Measurements from ENCODE around the gene PPM1N.

DNA sequence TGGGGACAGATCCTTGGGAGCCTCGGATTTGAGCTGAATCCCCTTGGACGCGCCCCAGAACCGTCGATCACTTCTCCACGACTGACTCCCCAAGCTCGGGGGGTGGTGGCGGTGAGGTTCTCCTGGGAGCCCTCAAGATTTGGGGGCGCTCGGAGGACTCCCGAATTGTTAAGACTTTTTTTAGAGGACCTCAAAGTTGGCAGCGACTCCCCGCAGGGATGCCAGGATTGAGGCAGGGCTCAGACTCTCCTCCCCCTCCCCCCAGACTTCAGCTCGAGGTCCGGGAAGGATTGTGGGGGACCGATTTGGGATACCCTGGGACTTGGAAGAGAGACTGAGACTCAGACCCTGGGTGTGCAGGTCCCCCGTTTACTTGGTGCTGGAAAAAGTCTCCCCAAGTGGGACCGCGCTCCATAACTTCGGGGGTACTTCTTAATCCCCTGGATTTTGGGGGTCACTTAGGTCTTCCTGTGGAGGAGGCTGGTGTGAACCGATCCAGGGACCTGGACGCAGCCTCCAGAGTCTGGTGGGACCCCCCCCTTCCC lies 9.7 kb downstream of the PPM1N start:
- TF ChIP-seq, protein P1, sequence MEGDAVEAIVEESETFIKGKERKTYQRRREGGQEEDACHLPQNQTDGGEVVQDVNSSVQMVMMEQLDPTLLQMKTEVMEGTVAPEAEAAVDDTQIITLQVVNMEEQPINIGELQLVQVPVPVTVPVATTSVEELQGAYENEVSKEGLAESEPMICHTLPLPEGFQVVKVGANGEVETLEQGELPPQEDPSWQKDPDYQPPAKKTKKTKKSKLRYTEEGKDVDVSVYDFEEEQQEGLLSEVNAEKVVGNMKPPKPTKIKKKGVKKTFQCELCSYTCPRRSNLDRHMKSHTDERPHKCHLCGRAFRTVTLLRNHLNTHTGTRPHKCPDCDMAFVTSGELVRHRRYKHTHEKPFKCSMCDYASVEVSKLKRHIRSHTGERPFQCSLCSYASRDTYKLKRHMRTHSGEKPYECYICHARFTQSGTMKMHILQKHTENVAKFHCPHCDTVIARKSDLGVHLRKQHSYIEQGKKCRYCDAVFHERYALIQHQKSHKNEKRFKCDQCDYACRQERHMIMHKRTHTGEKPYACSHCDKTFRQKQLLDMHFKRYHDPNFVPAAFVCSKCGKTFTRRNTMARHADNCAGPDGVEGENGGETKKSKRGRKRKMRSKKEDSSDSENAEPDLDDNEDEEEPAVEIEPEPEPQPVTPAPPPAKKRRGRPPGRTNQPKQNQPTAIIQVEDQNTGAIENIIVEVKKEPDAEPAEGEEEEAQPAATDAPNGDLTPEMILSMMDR (conservative IDR thresholded peaks at IDR 0.05 in 1 of 2, IDR thresholded peaks at IDR 0.05 in 1 of 2; ENCODE audit: extremely low read depth in 1 of 2, insufficient read depth in 1 of 2, low read depth in 1 of 2, low read length in 2 of 2) = no peak
- no peak for TF ChIP-seq EZH2 (IDR thresholded peaks at IDR 0.05; ENCODE audit: borderline replicate concordance, low read length)

Data from mammary epithelial cell (primary cell).